Testis (tissue), 3 donors: ENCODE measurements around the gene SPRYD3. TPM values are rescaled to one million over a fixed set of nuclear protein-coding genes. Genes with fewer than 3 reads are reported as not detected.
A peak's percentile ranks its signal among the peaks of the same experiment; 100 is the strongest.

Experiments
- DNase-seq: peaks from one replicate; pipeline ENCODE4 v3.0.0-alpha.2; 2019
- H3K27ac ChIP-seq, 2 donors: fragments of 200-600 bp; sonication (generic); one replicate each; pipeline ENCODE4 v1.5.1; 2019
- H3K27me3 ChIP-seq: fragments of 200-600 bp; sonication (generic); one replicate; pipeline ENCODE4 v1.5.1; 2019
- H3K36me3 ChIP-seq: fragments of 200-600 bp; sonication (generic); one replicate; pipeline ENCODE4 v1.5.1; 2017; ENCODE audit warnings: low read depth; ENCODE audit errors: missing control alignments
- H3K4me1 ChIP-seq: fragments of 200-600 bp; sonication (generic); one replicate; pipeline ENCODE4 v1.5.1; 2019
- H3K4me3 ChIP-seq, 2 donors: fragments of 200-600 bp; sonication (generic); one replicate each; pipeline ENCODE4 v1.5.1; 2017 to 2019
- H3K9me3 ChIP-seq: fragments of 200-600 bp; sonication (generic); one replicate; pipeline ENCODE4 v1.5.1; 2017
- CTCF ChIP-seq, 3 experiments: fragments of 450-650 bp in 2 of 3; fragments of 200-600 bp in 1 of 3; sonication (generic) in 1 of 3; IDR thresholded peaks; one replicate each; pipeline ENCODE4 v1.5.1; 2016 to 2019; ENCODE audit warnings: antibody characterized with exemption in 3 of 3, mild to moderate bottlenecking in 2 of 3, moderate library complexity in 1 of 3
- POLR2A ChIP-seq: fragments of 450-650 bp; IDR thresholded peaks from one replicate; pipeline ENCODE4 v1.6.1; 2017; ENCODE audit warnings: antibody characterized with exemption, mild to moderate bottlenecking, moderate library complexity
- WGBS, 2 donors: methylation state at CpG; one replicate each; pipeline ENCODE4 v1.1.5; 2018; 5-methylcytosine and 5-hydroxymethylcytosine counted together
- intact Hi-C: fragments of 100-400 bp; cut with DNase I; formaldehyde crosslinking; loops from one replicate; pipeline ENCODE4 v1.15.1; 2023; ENCODE audit warnings: low total_unique reads
- polyA plus RNA-seq: library from polyadenylated mRNA; stranded (reverse); fragments of 350-450 nt; fragmentation: Illumina TruSeq; extraction: RNeasy Lipid Tissue Mini Kit (QIAGEN cat#74804); gene quantifications from one replicate; pipeline ENCODE4 v1.2.3, GENCODE V29; 2014; ENCODE audit warnings: low read depth, low replicate concordance; ENCODE audit not compliant: insufficient read depth
- total RNA-seq, 2 donors: library from RNA; depleted of rRNA; stranded (reverse); fragments of >200 nt; gene quantifications; one replicate each; pipeline ENCODE4 v1.2.3, GENCODE V29; 2016

The SPRYD3 gene
- total and polyA plus RNA-seq, 3 donors from 2014 or later: 27.7 to 29.5 (median 29.5) TPM

- Histone ChIP-seq H3K4me3 (no peak overlapping the region), H3K36me3 (no peaks in the 10 kb centered on the region), H3K4me1 (peaks cover 90% of the 10 kb centered on the region), H3K27ac (peak overlapping the region; percentile 44 to 86), H3K9me3 (no peaks in the 10 kb centered on the region), H3K27me3 (no peaks in the 10 kb centered on the region)
- intact Hi-C loops: no loop called here
- WGBS, 2 donors: 54 to 58% methylated on average over 14 to 24 of the region's 24 CpGs
- peak; percentile 86 for DNase-seq
- no peak for TF ChIP-seq POLR2A
- peak; percentile 90 to 93 (median 91) for TF ChIP-seq CTCF (IDR thresholded peaks at IDR 0.05)
These were observed 12.9 kb downstream of the SPRYD3 start for GRCh38 chr12:53065975-53066931.

GRCh38 chr12:53065470-53065869, 13.7 kb downstream of the SPRYD3 start:
- H3K4me3 ChIP-seq: no peak overlapping the region
- no peaks in the 10 kb centered on the region for H3K9me3 ChIP-seq
- 67 to 69% methylated on average over 7 of the region's 7 CpGs for WGBS, 2 donors
- H3K27ac ChIP-seq: peak overlapping the region; percentile 4 to 86
- no peaks in the 10 kb centered on the region for H3K27me3 ChIP-seq
- intact Hi-C loops: no loop called here
- DNase-seq: peak; percentile 12
- TF ChIP-seq CTCF (IDR thresholded peaks at IDR 0.05): no peak
- no peak for TF ChIP-seq POLR2A
- no peaks in the 10 kb centered on the region for H3K36me3 ChIP-seq
- peaks cover 88% of the 10 kb centered on the region for H3K4me1 ChIP-seq

- DNase-seq: peak; percentile 11
- TF ChIP-seq CTCF (IDR thresholded peaks at IDR 0.05) (no peak), POLR2A (no peak)
- H3K36me3 ChIP-seq: no peaks in the 10 kb centered on the region
- intact Hi-C loops: no loop called here
- WGBS, 2 donors: 68 to 73% methylated on average over 11 of the region's 11 CpGs
- H3K9me3 ChIP-seq: no peaks in the 10 kb centered on the region
- H3K4me3 ChIP-seq: no peak overlapping the region
- H3K4me1 ChIP-seq: peaks cover 85% of the 10 kb centered on the region
- H3K27me3 ChIP-seq: no peaks in the 10 kb centered on the region
- peak overlapping the region; percentile 4 to 86 for H3K27ac ChIP-seq
These were observed 14.4 kb downstream of the SPRYD3 start for GRCh38 chr12:53064613-53065436.

- no peaks in the 10 kb centered on the region for H3K9me3 ChIP-seq
- no peaks in the 10 kb centered on the region for H3K27me3 ChIP-seq
- no peak overlapping the region for H3K4me3 ChIP-seq
- whole genome bisulfite sequencing, 2 donors: 46 to 65% methylated on average over 13 of the region's 13 CpGs
- DNase-seq: peak; percentile 79
- peak overlapping the region; percentile 4 to 86 for H3K27ac ChIP-seq
- H3K4me1 ChIP-seq: peaks cover 80% of the 10 kb centered on the region
- no peaks in the 10 kb centered on the region for H3K36me3 ChIP-seq
- intact Hi-C loops: no loop called here
- TF ChIP-seq POLR2A (no peak), CTCF (IDR thresholded peaks at IDR 0.05) (peak in 1 of 3 experiments; percentile 5)
These were observed 15.2 kb downstream of the SPRYD3 start for GRCh38 chr12:53063708-53064612.
